Measurements from ENCODE around the gene ATP11C.

DNA sequence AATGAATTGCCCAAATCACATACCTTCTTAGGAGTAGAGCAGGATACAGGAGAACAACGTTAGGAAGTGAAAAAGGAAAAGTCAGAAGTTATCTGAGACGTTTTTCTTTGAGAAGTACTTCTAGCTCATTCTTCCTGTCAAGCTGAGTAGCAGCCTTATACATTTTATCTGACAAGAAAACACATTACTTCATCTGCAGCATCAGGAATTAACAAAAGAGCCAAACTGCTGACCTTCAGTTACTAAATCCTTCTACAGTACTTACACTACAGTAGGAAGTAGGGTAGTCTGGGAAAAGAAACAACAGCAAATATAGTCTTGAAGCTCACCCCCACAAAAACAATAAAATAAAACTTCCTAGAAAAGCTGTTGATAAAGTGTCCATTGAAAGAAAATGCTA, 57.0 kb downstream of the ATP11C start:
- TF ChIP-seq, protein P1, sequence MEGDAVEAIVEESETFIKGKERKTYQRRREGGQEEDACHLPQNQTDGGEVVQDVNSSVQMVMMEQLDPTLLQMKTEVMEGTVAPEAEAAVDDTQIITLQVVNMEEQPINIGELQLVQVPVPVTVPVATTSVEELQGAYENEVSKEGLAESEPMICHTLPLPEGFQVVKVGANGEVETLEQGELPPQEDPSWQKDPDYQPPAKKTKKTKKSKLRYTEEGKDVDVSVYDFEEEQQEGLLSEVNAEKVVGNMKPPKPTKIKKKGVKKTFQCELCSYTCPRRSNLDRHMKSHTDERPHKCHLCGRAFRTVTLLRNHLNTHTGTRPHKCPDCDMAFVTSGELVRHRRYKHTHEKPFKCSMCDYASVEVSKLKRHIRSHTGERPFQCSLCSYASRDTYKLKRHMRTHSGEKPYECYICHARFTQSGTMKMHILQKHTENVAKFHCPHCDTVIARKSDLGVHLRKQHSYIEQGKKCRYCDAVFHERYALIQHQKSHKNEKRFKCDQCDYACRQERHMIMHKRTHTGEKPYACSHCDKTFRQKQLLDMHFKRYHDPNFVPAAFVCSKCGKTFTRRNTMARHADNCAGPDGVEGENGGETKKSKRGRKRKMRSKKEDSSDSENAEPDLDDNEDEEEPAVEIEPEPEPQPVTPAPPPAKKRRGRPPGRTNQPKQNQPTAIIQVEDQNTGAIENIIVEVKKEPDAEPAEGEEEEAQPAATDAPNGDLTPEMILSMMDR (IDR thresholded peaks at IDR 0.05) = no peak
- TF ChIP-seq POLR2A (IDR thresholded peaks at IDR 0.05) = no peak
